ENCODE results near the gene MUSTN1. TPM values are rescaled to one million over a fixed set of nuclear protein-coding genes. Genes with fewer than 3 reads are reported as not detected.

Gene MUSTN1
- total and polyA plus RNA-seq, 2 donors (not counting 3 experiments of a cell fraction or from before 2014, with no cell fraction given) = 1.1 to 2.2 TPM

DNA sequence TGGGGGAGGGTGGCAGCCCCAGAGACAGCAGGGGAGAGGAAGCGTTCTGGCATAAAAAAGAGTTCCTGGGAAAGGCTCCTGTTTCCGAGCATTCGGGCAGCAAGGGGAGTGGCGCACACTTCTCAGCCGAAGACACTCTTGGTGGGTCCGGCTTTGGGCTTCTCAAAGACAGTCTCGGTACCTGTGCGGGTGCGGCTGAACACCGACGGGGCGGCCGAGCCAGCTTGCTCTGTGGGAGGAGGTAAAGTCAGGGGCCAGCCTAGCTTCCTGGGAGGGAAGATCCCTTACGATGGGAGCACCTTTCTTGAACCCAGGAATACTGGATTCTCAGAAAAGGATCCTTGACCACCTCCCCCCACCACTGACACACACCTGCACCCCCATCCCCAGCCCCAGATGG is 1.6 kb downstream of the MUSTN1 start:
- Histone ChIP-seq H3K79me2 (ENCODE audit: control insufficient read depth, insufficient read depth, low read length) (no peaks in the 10 kb centered on the region), H3K9ac (replicated peaks; ENCODE audit: extremely low read depth, insufficient read depth, low read length) (no peak overlapping the region), H3K4me2 (ENCODE audit: insufficient read depth, low read length) (no peak overlapping the region), H2AFZ (ENCODE audit: low read depth, low read length) (no peak overlapping the region), H3K9me1 (replicated peaks; ENCODE audit: control insufficient read depth, extremely low read depth, insufficient read depth, low read length) (no peaks in the 10 kb centered on the region), H4K20me1 (replicated peaks; ENCODE audit: control insufficient read depth, extremely low read depth, insufficient read depth, low read length) (no peaks in the 10 kb centered on the region), H3K4me3 (replicated peaks in 1 of 3; ENCODE audit: insufficient read depth in 1 of 3, low read depth in 1 of 3, low read length in 3 of 3) (no peak overlapping the region), H3K9me3 (replicated peaks; ENCODE audit: control insufficient read depth, insufficient read depth, low read length) (no peaks in the 10 kb centered on the region), H3K4me1 (ENCODE audit: control insufficient read depth, extremely low read depth, insufficient read depth, low read length) (peaks cover 6% of the 10 kb centered on the region), H3K27ac (ENCODE audit: insufficient read depth, low read depth, low read length) (no peak overlapping the region), H3K36me3 (ENCODE audit: control insufficient read depth in 2 of 2, extremely low read depth in 1 of 2, insufficient read depth in 2 of 2, low read length in 2 of 2) (no peaks in the 10 kb centered on the region), H3K27me3 (ENCODE audit: control insufficient read depth in 2 of 2, insufficient read depth in 2 of 2, low read length in 2 of 2) (no peaks in the 10 kb centered on the region)
- DNase-seq (ENCODE audit: low read depth, low spot score) = no peak
- no TSS peak for BruUV-seq (replicated peaks)
- intact Hi-C loops (cut with micrococcal nuclease) = no loop called here
- POLR2A ChIA-PET = no interaction called here
- no peak for FAIRE-seq
- TF ChIP-seq, protein P1, sequence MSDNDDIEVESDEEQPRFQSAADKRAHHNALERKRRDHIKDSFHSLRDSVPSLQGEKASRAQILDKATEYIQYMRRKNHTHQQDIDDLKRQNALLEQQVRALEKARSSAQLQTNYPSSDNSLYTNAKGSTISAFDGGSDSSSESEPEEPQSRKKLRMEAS (IDR thresholded peaks at IDR 0.05; ENCODE audit: insufficient read depth, insufficient read length) = no peak
- TF ChIP-seq POLR2AphosphoS5 (IDR thresholded peaks at IDR 0.05; ENCODE audit: insufficient read depth, low read depth, low read length) = no peak
- no peak for TF ChIP-seq EZH2 (IDR thresholded peaks at IDR 0.05; ENCODE audit: borderline replicate concordance, low read depth, low read length, severe bottlenecking)
- no peak for TF ChIP-seq GATA2 (IDR thresholded peaks at IDR 0.05; ENCODE audit: insufficient read depth, insufficient read length, low read depth, low read length)
- TF ChIP-seq MYC (IDR thresholded peaks at IDR 0.05; ENCODE audit: low read depth, low read length) = no peak
- no peak for TF ChIP-seq JUN (IDR thresholded peaks at IDR 0.05; ENCODE audit: borderline replicate concordance, insufficient read depth, insufficient read length, low read depth)
- TF ChIP-seq FOS (IDR thresholded peaks at IDR 0.05; ENCODE audit: borderline replicate concordance, insufficient read depth, low read length) = no peak
- TF ChIP-seq POLR2A (IDR thresholded peaks at IDR 0.05; ENCODE audit: low read depth, low read length) = no peak
- TF ChIP-seq, protein P2, sequence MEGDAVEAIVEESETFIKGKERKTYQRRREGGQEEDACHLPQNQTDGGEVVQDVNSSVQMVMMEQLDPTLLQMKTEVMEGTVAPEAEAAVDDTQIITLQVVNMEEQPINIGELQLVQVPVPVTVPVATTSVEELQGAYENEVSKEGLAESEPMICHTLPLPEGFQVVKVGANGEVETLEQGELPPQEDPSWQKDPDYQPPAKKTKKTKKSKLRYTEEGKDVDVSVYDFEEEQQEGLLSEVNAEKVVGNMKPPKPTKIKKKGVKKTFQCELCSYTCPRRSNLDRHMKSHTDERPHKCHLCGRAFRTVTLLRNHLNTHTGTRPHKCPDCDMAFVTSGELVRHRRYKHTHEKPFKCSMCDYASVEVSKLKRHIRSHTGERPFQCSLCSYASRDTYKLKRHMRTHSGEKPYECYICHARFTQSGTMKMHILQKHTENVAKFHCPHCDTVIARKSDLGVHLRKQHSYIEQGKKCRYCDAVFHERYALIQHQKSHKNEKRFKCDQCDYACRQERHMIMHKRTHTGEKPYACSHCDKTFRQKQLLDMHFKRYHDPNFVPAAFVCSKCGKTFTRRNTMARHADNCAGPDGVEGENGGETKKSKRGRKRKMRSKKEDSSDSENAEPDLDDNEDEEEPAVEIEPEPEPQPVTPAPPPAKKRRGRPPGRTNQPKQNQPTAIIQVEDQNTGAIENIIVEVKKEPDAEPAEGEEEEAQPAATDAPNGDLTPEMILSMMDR (IDR thresholded peaks at IDR 0.05; ENCODE audit: extremely low read depth in 1 of 2, insufficient read depth in 1 of 2, low read depth in 1 of 2, low read length in 2 of 2) = no peak
- dilution Hi-C loops (cut with MboI; ENCODE audit: extremely low pct_ligation_motif_present, low sequenced_read_pairs) = no loop called here
- CTCF ChIA-PET = no interaction called here
